ENCODE measurements around the gene STX8.

The STX8 gene

DNA sequence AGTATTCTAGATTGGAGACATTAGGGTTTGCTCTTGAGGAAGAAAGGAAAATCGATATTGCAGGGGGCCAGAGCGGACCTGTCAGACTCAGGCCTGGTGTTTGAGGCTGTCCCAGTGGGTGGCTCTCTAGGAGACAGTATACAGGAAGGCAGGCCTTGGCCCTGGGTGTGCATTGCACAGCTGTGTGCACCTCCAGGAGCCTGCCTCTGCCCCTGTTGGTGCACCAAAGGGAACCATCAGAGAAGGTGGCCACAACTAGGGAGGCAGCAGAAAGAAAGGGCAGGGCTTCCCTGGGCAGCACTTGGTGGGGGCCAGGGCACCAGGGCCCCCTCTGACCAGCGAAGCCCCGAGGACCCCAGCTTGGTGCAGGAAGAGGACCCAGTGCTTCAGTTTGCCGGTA, 366.3 kb downstream of the STX8 start:
- no peak for DNase-seq (ENCODE audit: low read depth, low spot score)

DNA sequence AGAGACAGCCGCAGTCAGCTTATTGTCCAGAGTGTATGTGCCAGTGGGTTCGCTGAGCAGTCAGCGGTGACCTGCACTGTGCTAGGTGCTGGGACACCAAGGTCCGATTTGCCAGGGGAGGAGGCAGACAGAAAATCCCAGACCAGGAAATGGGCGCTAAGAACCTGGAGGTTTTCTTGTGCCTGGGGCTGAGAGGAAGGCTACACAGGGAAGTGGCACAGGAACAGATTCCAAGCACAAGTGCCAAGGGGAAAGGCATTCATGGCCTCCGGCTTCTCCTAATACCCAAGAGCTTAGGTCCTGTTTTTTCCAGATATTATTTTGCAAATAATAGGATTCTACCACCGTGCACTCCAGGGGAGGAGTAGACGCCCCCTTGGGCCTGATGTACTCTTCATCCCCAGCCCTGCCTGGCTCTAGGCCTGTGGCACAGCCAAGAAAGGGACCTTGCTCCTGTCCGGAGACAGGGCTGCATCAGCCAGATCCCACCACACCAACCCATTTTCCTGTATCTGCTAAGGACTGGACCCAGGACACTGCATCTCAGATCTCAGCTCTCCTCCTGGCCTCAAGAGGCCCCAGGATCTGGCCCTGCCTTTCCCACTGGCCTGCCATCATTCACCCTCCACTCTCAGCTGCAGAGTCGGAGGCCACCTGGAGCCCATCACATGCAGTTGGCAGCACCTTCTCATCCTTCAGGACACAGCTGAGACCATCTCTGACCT, 367.1 kb downstream of the STX8 start:
- no peak for DNase-seq (ENCODE audit: low read depth, low spot score)

DNA sequence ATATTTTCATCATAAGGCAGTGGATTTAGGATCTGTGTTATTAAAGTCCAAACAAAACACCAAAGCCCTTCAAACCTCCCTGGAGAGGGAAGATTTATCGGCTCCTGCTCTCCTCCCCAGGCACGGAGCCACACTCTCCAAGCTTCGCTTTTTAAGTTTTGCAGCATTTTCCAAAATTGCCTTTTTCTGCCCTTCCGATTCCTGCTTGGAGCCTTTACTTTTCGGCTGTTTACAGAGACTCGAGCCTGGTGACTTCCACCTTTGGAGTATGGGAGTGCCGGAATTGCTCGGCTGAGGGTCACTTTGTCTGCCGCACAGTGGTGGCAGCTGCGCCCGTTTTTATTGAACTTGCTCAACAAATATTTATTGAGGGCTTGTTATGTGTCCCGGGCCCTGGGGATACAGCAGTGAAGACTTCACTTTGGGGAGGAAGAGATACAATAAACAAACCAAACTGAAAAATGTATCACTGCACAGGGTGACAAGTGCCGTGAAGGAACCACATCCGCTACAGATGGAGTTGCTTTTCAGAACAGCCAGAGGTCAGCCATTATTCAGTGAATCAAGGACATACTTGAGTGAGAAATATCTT, 368.8 kb downstream of the STX8 start:
- DNase-seq (ENCODE audit: low read depth, low spot score): no peak

DNA sequence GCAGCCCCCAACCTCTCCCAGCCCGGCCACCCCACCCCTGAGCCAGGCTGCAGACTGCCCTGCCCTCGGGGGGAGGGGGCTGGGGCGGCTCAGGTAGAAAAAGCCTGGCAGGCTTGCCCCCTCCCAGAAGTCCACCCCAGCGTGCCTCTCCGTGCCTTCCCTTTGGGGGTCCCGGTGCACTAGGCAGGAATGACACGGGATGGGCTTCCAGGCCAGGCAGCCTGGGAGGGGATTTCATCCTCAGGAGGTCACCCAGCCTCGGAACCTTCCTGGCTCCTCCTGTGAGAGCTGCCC, 369.3 kb downstream of the STX8 start:
- no peak for DNase-seq (ENCODE audit: low read depth, low spot score)

DNA sequence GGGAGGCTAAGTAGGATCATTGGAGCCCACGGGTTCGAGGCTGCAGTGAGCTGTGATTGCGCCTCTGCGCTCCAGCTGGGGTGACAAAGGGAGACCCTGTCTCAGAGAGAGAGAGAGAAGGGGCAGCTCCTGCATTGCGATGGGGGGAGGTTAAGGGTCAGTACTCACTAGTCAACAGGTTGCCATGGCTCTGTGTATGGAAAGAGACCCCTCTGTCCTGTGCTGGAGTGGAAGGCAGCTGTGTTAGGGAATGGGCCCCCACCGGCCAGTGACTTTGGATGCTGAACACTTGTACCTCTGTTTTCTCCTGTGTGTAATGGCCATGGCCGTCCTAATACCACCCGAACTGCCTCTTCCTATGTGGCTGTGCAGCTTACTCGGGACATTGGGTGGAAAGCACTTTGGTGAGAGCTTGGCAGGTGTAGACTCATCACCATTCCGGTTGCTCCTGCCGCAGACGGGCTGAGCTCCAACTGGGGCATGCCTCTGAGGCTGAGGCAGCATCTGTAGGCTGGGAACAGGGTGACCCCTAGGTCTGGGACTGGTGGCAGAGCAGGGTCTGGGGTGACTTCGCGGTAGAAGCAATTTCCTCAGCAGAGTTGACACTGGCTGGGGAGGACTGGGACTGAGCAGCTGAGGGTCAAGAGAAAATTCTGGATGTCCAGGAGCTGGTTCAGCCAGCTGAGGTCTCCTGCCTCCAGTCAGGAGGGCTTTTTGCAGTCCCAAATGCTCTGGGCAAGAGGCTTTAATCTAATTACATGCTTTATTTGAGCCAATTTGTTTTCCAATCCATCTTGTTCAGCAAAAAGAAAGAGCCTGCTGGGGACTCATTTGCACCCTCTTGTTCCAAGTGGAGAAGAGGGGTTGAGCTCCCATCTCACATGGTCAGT, 369.9 kb downstream of the STX8 start:
- DNase-seq (ENCODE audit: low read depth, low spot score): no peak

DNA sequence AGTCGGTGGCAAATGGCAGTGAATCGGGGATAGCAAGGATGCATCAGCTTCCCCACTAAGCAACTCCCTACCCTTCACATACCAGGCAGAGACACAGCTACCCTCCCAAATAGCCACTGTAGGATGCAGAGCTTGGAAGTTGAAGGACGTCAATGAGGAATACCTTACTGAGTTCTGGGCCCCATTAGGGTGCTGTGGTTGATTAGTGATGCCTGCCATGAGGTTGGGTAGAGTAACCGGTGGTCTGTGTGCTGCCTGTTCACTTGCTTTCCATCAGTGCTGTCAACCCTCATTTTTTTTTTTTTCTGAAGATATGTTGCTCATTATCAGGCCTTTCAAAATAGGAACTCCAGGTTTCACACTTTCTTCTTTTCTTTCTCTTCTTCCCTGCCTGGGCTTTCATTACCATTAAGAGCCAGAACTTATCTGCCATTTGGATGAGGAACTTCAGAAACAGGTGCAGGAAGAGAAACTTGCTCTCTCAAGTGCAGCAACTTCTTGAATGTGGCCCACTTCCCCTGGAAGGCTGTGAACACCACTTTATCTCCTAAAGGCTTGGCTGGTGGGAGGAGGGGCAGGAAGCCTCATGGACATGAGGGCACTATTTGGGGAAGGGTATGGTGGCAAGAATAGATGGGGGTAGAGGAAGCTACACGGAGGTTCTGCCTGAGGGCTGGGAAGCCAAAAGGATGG, 370.8 kb downstream of the STX8 start:
- no peak for DNase-seq (ENCODE audit: low read depth, low spot score)

DNA sequence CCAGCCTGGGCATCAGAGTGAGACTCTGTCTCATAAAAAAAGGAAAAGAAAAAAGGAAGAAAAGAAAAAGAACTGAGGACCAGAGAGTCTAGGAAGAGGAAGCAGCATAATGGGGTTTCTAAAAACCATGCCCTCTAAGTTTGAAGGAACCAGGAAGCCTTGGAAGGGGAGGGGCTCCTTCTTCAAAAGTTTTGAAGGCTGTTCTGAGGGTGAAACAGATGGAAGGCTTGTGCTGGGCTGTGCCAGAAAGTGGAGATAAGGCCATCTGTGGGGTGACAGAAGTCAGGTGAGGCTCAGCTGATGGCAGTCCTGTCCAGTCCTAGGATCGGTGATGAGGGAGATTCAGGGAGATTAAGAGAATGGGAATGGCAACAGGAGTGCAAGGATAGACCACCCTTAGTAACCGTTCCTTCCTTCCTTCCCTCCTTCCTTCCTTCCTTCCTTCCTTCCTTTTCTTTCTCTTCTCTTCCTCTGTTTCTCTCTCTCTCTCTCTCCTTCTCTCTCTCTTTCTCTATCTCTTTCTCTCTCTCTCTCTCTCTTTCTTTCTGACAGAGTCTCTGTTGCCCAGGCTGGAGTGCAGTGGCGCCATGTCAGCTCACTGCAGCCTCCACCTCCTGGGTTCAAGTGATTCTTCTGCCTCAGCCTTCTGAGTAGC, 371.7 kb downstream of the STX8 start:
- DNase-seq (ENCODE audit: low read depth, low spot score): no peak

DNA sequence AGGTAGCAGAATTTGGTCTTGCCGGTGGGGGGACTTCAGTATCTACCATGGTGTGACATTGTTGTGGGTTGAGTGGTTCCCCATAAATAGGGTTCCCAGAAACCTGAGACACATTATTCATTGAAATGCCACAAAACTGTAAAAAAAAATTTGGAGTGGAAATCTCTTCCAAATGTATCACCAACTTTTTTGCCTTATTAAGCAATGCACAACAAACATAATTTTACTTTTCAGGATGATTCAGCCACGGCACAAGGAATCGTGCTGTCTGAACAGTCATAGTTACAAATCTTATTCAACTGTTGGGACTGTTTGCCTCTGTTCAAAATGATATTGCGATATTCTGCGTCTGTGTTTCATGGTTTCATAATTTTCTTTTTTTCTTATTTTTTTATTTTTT, 373.1 kb downstream of the STX8 start:
- no peak for DNase-seq (ENCODE audit: low read depth, low spot score)

DNA sequence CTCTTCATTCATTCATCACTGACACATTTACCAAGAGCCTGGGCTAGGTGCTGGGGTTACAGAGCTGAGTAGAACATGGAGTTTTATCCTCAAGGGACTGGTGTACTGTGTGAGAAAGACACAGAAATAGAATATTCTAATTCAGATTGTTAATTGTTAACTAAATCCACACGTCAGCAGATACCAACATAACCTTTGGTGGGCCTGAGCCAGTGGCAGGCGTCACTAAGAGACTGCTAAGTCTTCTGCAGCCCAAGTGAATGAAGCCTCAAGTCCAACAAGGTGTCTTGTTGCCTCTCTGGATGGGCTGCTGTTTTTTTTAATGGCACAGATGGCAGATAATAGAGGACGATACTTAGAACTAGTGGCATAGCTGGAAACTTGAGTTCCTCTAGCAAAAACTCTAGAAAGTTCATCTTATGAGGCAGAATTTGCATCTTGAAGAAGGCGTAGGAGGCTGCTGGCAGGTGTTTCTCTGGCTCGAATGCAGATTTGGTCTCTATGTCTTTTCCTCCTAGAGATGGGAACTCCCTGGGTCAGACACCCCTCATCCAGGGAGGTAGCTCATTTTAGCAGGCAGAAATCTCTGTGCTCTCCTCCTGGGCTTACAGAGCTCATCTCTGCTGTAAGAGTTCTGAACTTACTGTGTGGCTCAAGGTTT, 374.8 kb downstream of the STX8 start:
- DNase-seq (ENCODE audit: low read depth, low spot score): no peak

All from activated naive CD8-positive, alpha-beta T cell treated with anti-CD3 and anti-CD28 coated beads, Interleukin-2, amount 50 U/mL, for 16 hours (primary cell).